Kidney capillary endothelial cell (primary cell): ENCODE results near the gene CCNYL1.
"Not testable (repeated sequence)": the region's sequence is repeated elsewhere in the genome, so short reads cannot be mapped to it uniquely, and the experiment has no call there.

ENCODE experiments used
- DNase-seq: peaks from one replicate; pipeline ENCODE4 v3.0.0-alpha.2; 2018; ENCODE audit warnings: low spot score

CCNYL1 gene

DNA sequence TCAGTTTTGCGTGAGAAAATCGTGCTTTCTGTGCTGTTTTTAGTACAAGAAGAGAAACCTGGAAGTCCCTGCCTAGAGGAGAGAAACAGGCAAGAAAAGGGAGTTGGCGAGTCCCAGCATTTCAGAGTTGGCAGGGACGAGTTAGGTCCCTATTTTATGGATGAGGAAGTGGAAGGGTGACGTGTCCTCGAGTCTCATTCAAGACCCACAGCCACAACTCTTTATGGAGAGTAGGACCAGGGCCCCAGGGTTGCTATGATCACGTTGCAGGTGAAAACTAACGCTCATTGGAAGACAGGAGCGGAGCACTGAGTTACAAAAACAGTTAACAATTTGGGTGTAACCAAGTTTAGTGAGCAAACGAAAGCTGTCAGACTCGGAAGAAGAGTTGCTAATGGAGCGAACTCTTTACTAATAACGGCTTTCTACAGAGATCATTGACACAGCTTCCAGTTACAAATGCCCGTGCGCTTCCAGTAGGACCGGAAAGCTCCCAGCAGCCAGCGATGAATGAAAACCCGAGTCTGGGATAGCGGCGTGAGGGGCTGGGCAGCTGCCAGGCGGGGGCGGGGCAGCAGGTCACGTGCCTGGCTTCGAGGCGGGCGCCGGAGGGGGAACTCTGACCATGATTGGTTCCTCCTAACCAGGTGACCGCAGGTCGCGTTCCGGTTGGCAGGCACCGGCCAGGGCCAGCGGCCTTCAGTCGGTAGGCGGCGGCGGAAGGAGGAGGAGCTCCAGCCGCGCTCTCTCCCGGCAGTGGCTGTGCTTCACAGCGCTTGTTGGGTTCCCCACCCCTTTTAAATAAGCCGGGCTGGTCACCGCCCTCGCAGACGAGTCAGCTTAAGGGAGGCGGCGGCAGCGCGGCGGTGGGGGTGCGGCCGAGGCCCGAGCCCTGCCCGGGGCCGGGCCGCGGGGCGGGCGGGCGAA is at the start of gene CCNYL1:
CCNYL1 (plus strand) TSS at position 827 of the 927 bp plus-strand sequence. CDS start 257 bp downstream, outside the sequence.
- peak; percentile 98 for DNase-seq

DNA sequence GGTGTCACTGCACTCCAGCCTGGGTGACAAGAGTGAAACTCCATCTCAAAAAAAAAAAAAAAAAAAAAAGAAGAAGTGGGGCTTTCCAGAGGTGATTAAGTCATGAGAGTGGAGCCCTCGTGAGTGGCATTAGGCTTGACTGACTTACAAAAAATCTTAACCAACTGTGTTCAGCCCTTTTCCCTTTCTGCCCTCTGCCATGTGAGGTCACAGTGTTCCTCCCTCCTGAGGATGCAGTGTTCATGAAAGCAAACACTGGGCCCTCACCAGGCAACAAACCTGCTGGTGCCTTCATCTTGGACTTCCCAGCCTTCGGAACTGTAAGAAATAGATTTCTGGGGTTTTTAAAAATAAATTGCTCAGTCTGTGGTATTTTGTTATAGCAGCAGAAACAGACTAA is 49.2 kb upstream of the CCNYL1 start:
- DNase-seq, result no peak

DNA sequence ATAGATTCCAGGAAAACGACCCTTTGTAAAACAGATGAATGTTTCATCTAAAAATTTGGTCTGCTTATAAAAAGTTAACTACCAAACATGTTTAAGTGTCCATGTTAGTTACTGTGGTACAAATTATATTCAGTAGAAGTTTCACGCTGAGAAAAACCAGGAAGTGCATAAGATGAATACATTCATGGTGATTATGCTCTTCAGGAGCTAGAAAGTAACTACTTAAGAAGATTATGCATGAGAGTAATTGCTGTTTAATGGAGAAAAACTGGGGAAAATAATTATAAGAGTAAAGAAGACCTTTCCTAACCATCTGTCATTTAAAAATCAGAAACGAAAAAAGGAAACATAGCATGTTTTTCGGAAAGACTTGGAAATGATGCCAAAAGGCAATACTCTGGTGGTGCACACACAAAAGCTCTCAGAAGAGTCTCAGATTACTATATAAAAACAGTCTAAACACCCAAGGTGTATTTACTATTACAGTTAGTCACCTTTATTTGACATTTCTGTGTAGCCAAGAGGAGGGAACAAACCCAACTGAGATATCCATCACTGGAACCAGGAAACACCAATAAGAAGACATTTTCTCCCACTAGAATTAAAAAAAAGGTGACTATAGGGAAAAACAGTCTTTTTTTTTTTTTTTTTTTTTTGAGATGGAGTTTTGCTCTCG is 47.4 kb upstream of the CCNYL1 start:
- no peak for DNase-seq

DNA sequence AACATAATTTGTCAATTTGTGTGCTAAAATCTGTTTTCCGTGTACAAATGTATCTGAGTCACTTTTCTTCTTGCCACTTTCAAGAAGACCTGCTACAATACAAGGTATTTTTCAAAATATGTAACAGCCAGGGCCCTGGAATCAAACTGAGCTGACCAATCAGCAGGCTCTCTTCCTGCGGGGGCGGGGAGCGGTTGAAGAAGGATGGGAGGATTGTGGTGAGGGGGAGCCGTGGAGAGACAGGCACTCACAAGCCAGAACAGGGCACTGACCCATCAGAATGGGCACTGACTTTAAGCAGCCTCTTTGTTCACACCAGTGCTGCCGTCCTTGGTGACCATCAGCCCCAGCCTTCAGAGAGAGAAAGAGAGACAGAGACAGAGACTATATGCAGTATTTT is 40.6 kb upstream of the CCNYL1 start:
- no peak for DNase-seq

DNA sequence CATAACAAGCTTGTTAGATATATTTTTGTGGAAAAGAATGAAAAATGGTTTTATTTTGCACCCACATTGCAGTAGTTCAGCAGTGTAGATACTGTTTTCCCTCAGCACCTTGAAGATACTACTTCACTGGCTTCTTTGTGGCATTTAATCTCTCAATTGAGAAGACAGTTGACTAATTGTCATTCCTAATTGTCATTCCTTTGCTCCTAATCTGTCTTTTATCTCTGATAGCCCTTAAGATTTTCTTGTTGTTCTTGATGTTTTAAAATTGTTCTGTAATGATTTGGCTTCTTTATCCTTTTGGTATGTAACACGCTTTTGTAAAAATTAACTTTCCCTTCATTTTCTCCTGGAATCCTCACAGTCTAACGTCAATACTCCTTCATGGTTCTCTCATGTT is 38.0 kb upstream of the CCNYL1 start:
- no peak for DNase-seq

DNA sequence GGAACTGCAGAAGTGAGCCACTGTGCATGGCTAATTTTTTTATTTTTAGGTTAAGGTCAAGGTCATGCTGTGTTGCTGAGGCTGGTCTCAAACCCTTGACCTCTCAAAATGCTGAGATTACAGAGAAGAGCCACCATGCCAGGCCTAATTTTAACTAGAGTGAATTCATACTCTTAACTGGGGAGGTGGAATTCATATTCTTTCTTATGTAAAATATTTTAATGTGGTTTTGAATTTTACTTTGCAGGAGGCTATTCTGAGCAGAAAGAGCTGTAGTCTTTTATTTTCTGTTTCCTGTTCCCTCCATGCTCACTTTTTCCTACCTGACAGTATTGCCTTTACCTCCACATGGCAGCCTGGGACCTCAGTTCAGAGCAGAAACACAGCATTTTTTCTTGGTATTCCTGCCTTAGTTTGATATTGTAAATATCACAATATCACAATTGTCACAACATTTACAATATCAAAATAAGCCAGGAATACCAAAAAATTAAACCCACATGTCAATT is 37.1 kb upstream of the CCNYL1 start:
- no peak for DNase-seq

DNA sequence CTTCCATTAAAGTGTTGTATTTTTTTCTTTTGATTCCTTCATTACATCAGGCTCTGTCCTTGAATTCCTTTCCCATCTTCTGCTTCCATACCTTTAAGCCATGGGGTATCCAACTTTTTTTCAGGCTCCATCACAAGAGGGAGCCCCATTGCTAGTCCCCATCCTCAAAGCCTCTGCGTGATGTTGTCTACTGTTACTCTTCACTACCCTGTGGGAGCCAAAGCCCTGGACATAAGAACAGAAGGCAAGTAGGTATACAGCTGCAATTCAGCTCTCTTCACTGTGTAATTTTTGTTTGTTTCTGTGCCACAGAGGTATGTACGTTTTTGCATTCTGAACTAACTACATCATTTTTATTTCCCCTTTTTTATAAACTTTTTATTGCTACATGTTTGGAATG is 36.6 kb upstream of the CCNYL1 start:
- no peak for DNase-seq

DNA sequence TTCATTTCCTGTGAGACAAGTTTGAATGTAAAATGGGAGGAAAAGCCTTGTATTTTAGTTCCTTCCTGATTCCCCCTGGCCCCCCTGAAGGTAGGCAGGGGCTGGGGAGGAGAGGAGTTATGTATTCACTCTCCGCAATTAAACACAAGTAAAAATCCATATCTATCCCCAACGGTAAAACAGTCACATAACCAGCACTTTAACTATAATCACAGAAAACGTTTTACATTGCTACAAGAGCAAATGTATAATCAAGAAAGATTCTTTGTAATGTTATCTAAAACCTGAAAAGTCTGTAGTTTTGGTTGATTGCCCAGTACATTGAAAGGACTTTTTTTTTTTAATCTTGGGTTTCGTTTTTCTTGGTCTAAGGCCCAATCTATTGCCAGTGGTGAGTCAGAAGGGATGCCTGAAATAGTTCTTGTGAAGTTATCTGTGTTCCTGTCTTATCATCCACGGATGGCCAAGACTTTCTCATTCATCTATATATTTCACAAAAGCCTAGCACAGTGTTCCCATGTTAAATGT is 34.5 kb upstream of the CCNYL1 start:
- DNase-seq, result peak; percentile 60

DNA sequence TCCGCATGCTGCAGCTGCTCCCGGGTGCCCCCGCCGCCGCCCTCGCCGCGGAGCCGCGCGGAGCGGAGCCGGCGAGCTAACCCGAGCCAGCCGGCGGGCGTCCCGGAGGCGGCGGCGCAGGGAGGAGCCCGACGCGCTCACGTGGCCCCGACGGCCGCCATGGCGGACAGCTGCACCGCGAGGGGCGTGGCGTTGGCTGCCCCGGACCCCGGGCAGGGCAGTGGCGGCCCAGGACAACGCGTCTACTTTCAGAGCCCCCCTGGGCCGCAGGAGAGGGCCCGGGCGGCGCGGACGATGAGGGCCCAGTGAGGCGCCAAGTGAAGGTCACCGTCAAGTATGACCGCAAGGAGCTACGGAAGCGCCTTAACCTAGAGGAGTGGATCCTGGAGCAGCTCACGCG is 30.0 kb upstream of the CCNYL1 start:
- no peak for DNase-seq

DNA sequence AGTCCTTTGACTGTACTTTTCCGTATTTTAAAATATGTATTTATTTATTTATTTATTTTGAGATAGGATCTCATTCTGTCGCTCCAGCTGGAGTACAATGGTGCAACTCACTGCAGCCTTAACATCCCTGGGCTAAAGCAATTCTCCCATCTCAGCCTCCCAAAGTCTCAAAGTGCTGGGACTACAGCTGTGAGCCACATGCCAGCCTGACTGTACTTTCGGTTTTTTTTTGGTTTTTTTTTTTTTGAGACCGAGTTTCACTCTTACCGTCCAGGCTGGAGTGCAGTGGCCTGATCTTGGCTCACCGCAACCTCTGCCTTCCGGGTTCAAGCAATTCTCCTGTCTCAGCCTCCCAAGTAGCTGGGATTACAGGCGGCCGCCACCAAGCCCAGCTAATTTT is 28.9 kb upstream of the CCNYL1 start:
- DNase-seq, result no peak

DNA sequence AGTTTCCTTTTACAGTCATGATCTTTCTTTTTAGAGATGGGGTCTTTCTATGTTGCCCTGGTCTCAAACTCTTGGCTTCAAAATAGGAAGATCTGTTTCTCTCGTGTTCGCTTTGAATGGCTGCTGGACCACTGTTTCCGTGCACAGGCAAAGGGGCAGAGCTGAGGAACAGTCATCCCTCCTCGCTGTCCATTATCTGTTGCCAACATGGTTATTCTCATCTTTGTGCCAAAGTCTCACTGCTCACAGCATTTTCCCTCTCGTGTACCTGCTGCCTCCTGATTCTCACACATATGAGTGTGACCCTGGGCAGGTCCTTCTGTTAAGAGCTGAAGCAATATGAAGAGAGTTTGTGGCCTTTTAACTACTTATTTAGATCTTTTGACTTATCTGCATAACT is 28.0 kb upstream of the CCNYL1 start:
- DNase-seq, result no peak

DNA sequence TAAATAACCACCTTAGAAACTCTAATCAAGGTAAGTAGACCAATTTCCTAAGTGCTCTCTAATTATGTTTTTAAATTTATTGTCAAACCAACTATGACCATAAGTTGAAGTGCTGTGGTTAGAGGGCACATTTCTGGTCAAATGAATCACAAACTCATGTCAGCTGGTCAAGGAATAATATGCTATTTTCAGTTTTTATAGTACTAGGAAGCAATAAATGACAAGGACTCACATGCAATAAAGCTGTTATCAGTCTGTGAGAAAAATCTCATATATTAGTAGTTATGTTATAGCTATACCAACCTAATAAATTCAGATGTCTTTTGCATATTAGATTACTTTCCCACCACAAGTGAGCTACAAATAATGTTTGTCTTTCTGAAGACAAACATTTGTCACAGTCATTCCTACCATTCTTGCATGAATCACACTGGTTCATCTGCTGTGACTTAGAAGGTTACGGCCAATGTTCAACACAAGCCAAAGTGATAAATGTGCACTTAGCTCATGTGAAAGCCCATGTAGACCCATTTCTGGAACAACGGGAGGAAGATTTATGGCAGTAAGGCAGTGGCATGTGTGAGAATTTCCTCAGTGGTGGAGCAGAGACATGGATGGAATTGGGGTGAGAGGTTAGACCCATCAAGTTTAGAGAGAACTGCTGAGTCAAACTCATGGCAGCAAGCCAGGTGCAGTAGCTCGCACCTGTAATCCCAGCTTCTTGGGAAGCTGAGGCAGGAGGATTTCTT is 27.4 kb upstream of the CCNYL1 start:
- peak; percentile 40 for DNase-seq

DNA sequence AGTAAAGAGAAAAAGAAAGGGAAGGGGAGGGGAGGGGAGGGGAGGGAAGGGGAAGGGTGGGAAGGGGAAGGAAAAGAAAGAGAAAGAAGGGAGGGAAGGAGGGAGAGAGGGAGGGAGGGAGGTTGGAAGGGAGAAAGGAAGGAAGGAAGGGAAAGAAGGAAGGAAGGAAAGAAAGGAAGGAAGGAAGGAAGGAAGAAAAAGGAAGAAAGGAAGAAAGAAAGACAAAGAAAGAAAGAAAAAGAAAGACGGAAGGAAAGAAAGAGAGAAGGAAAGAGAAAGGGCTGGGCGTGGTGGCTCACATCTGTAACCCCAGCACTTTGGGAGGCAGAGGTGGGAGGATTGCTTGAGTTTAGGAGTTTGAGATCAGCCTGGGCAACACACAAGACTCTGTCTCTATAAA is 24.6 kb upstream of the CCNYL1 start:
- DNase-seq, result no peak

DNA sequence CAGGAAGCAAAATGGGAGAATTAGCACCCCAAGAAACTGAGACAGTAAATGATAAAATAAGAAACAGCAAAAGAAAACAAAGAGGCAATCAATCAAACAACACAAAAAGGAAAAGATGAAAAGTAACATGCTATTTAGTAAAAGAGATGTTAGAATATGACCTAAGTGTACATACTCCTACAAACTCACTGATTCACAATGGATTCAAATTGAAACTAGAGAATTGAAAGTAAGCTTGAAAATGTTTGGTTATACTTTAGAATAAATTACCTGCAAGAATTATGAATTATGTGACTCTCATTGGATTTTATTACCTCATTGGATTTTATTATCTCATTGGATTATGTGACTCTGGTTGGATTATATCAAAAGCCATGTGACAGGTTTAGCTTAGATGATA is 22.8 kb upstream of the CCNYL1 start:
- no peak for DNase-seq

DNA sequence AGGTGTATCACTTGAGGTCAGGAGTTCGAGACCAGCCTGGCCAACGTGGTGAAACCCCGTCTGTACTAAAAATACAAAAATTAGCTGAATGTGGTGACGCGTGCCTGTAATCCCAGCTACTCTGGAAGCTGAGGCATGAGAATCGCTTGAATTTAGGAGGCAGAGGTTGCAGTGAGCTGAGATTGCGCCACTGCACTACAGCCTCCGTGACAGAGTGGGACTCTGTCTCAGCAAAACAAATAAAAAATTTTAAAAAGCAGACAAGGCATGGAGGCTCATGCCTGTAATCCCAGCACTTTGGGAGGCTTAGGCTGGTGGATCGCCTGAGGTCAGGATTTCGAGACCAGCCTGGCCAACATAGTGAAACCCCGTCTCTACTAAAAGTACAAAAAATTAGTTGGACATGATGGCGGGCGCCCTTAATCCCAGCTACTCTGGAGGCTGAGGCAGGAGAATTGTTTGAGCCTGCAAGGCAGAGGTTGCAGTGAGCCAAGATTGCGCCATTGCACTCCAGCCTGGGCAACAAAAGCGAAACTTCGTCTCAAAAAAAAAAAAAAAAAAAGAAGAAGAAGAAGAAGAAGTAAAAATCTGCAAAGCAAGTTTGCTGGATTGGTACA is 20.5 kb upstream of the CCNYL1 start:
- not testable (repeated sequence) for DNase-seq

DNA sequence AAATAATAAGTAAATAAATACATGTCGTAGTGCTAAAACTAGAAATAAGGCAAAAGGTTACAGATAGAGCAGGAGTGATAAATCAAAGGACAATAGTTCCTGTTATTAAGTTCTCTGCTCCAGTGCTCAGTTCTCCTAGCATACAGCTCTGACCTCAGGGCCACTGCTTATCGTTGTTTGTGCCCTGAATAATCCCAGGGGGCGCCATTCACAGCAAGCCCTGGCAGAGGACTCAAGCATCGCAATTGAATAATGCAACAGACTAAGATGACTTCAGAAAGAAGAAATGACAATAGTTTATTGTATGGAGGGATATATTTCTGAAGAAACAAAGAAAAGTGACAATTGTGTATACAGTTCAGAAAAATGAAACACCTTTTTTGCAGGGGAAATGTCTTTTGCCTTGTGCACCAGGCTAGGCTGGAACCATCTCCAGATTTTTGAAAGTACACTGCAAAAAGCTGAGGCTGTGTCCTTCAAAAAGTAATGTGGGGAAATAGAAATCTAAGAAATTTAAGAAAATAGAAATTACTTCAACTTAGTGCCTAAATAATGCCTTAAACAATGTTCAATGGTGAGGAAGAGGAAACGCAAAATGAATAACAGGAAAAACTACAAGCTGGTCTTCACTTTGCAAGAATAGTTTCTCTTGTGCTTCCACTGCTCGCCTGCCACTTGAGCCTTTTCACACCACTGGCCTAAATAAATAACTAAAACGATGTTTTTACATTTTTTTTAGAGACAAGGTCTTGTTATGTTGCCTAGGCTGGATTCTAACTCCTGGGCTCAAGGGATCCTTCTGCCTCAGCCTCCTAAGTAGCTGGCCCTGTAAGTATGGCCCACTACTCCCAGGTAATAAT is 19.0 kb upstream of the CCNYL1 start:
- DNase-seq, result peak; percentile 65

DNA sequence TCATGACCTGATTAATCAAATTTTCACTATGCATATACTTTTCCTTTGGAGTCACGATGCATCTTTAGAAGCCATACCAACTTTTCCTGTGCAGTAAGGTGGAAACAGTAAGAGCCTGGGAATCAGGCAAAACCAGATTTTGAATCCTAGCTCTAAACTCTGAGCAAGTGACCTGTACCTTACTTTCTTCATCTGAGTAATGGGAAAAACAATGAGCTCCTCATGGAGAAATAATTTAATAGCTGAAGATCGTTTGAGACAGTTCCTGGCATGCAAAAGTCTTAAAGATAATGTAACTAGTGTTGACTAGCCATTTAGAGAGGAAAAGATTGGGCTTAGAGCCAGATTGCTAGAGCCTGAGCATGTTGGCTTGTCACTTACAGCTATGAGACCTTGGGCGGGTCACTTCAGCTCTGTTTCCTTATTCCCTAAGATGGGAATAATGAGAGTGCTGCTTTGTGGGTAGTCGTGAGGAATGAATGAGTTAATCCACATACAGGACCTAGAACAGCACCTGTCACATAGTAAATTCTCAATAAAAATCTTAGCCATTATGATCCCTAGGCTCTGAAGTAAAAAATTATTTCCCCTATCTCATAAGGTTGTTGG is 17.7 kb upstream of the CCNYL1 start:
- DNase-seq, result no peak

DNA sequence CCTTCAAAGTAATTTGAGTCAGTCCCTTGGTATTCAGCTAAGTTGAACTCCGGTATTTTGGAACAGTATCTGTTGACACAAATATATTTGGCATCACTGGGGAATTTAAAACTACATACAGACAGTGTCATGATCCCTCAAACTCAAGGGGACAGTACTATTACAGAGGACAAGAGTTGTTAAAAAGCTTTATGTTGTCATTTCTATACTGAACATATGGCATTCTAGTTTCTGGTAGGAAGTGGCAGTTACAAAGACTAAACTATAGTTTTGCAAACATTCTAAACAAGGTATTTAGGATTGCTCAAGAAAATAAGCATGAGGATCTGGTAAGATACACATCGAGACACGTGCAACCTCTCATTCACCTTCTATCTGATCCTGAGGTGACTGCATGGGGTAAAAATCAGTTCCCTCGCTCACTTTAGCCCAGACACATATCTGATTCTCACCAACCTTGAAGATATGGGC is 16.6 kb upstream of the CCNYL1 start:
- no peak for DNase-seq

DNA sequence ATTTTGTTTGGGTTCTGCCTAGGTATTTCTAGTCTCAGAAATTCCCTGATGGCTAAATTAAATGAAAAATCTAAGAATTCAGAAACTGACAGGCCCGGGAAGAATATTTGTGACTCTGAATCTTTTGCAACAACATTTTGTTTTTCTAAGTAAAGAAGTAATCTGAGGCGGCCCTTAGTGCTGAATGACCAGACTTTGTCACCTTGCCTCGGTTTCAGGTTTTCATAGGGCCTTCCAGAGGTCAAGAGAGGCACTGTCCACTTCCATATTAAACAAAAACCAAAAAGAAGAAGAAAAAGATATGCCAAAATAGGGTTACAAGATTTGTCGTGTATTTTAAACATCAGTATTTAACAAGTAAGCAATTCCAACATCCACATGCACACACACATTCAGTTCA is 16.1 kb upstream of the CCNYL1 start:
- DNase-seq, result no peak

DNA sequence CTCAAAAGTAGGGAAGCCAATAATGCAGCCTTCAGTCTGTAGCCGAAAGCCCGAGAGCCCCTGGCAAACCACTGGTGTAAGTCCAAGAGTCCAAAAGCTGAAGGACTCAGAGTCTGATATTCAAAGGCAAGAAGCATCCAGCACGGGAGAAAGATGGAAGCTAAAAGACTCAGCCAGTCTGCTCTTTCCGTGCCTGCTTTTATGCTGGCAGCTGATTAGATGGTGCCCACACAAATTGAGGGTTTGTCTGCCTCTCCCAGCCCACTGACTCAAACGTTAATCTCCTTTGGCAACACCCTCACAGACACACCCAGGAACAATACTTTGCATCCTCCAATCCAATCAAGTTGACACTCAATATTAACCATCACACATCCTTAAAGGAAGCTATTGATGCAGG is 14.5 kb upstream of the CCNYL1 start:
- DNase-seq, result not testable (repeated sequence)
